Stimulated activated CD8-positive, alpha-beta memory T cell treated with anti-CD3 and anti-CD28 coated beads, Interleukin-12 subunit alpha, Interleukin-12 subunit beta, amount 100 ng/mL, for 24 hours (primary cell): ENCODE data around the gene PIP5K1A.

Source experiments
- DNase-seq: peaks from one replicate; pipeline ENCODE4 v3.0.0-alpha.2; 2020; ENCODE audit errors: extremely low read depth

Gene PIP5K1A

GRCh38 chr1:151289080-151289935 is 91.0 kb downstream of the PIP5K1A start:
- no peak for DNase-seq

DNA sequence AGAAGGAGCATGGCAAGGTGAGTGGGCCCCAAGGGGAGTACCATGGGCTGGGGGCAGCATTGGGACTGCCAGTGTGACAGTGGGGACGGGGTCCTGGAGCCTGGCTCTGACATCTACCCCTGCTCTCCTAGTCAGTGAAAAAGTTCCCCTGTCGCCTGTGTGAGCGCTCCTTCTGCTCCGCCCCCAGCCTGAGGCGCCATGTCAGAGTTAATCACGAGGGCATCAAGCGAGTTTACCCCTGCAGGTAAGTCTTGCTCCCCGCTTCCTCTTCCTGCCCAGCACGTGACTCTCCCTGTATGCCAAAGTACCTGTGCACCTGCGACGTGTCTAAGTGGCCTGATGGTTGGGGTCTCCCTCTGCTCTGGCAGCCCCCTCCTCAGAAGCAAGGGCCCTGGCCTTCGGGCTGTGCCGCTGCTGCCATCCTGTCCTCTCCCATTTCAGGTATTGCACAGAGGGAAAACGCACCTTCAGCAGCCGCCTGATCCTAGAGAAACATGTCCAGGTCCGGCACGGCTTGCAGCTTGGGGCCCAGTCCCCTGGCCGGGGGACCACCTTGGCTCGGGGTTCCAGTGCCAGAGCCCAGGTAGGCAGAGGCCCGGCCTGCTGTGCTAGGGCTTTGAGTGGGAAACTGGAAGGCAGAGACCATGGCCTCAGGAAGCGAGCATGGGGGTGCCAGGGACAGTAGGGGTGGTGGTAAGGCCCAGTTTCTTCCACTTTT is 91.8 kb downstream of the PIP5K1A start:
- DNase-seq: no peak

DNA sequence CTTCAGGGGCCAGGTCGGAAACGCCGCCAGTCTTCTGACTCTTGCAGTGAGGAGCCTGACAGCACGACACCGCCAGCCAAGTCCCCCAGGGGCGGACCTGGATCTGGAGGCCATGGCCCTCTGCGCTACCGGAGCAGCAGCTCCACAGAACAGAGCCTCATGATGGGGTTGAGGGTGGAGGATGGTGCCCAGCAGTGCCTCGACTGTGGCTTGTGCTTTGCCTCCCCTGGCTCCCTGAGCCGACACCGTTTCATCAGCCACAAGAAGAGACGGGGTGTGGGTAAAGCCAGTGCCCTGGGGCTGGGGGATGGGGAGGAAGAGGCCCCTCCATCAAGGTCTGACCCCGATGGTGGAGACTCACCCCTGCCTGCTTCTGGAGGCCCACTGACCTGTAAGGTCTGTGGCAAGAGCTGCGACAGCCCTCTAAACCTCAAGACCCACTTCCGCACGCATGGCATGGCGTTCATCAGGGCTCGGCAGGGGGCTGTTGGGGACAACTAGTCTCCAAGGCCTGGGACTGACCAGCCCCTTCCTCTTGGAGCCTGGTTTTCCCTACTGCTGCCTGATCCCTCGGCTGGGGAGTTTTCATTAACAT is 92.5 kb downstream of the PIP5K1A start:
- no peak for DNase-seq

DNA sequence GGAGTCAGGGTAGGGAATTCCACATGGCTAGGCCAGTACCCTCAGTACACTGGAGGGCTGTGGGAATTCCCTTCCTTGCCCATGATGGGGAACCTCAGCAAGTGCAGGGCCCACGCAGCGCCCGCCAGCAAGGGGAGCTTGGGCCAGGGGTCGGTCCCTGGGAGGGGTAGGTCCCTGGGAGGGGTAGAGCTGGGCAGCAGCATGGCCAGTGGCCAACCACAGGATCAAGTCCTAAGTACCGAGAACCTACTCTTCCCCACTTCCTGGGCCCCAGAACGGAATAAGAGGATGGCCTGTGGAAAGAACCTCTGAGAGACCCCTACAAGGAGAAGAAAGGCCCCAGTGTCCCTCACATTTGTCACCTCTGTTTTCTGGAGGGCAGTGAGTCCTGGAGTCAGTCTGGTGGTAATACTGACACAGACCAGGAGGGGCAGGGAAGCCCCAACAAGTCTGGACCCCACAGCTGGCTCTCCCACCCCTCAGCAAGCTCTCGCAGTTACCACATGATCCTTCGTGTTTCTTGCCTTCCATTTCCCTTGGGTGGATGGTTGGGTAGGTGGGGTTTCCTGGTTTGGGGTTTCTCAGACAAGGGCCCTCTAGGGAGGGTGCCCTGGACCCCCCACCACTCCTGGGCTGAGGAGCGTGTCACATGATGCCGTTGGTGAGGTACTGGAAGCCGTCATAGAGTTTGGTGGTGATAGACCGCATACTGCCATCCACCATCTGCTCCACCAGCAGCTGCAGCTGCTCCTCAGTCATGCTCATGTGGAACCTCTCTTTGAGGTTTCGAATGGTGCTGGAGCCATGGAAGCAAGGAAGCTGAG is 94.1 kb downstream of the PIP5K1A start:
- DNase-seq: no peak

DNA sequence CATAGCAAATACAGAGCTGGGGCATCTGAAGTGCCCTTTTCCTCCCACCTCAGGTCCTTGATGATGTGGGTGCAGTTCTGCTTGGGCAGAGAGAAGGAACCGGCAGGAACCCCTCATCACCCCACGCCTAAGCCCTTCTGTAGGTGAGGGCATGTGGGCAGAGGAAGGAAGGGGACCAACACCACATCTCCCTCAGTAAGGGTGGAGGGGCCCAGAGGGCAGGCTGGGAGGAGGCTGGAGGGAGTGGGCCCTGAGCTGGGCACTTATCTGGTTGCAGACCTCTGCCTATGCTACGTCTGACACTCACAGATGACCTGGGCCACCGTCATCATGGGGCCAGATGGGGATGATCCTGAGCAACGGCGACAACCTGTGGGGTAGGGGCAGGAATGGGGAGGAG is 94.7 kb downstream of the PIP5K1A start:
- no peak for DNase-seq

GRCh38 chr1:151294742-151295462 is 96.5 kb downstream of the PIP5K1A start:
- DNase-seq: no peak
